ACHN (cell line): ENCODE data around the gene CRHBP.
A peak's percentile ranks its signal among the peaks of the same experiment; 100 is the strongest.

Experiments
- DNase-seq: peaks from one replicate; pipeline ENCODE4 v3.0.0-alpha.2; 2015
- in situ Hi-C: cut with HindIII; loops from 2 replicates; pipeline ENCODE4 v1.10.0; 2017; ENCODE audit warnings: low sequenced_read_pairs, low pct_ligation_motif_present, low pct_unique_long_range_greater_than_20kb

CRHBP gene

DNA sequence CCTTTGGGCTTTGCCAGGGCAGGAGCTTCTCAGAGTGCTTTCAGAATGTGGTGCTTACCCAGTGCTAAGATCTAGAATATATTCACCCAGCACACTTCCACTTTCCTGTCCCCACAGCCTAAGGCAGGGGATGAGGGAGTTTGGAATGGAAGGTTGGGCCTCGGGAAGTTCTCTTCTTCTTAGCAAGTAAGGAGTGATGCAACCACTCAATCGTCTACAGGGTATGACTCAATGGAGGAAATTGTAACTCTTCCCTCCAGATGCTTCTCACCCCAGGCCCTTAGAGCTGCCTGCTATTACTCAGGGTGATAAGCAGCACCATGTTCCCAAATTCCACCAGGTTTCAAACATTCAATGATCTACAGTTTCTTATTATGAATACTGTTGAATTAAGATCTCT lies 46.6 kb downstream of the CRHBP start:
- in situ Hi-C loops: no loop called here
- no peak for DNase-seq

DNA sequence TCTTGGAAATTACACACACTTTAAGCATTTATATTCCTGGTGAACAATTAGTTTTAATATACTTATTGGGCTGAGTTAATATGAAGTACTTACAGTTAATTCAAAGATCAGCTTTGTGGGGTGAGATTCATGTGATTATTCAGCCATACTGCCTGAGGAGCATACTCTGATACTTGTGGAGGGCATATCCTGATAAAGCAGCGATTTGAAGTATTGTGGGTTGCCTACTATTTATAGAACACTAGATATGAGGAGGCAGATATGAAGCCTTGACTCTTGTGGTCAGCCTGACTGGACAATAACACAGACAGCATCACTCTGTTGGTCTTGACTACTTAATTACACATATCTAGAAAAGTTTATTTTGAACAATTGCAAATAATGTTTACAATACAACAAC lies 50.4 kb downstream of the CRHBP start:
- no peak for DNase-seq
- in situ Hi-C loops: no loop called here

DNA sequence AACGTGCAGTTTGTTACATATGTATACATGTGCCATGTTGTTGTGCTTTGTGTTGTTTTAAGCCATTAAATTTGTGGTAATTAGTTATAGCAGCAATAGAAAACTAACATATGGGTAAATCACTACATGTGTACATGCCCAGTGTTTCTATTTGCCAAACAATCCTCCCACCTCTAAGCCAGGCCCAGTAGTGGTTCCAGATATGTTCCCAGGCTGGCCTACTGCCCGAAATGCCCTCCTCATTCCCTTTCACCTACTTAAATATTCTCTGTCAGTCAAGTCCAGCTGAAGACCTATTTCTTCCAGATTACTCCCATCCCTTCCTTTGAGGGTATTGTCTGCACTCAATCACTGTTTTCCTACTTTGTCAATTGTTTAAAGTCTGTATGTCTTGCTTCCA lies 53.3 kb downstream of the CRHBP start:
- in situ Hi-C loops: no loop called here
- no peak for DNase-seq

DNA sequence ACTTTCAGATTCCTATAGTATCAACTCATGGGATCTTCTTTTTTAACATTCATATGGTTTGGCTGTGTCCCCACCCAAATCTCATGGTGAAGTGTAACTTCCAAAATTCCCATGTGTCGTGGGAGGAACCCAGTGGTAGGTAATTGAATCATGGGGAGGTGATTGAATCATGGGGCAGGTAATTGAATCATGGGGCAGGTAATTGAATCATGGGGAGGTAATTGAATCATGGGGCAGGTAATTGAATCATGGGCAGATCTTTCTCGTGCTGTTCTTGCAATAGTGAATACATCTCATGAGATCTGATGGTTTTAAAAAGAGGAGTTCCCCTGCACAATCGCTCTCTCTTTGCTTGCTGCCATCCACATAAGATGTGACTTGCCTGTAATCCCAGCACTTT lies 55.6 kb downstream of the CRHBP start:
- no peak for DNase-seq

DNA sequence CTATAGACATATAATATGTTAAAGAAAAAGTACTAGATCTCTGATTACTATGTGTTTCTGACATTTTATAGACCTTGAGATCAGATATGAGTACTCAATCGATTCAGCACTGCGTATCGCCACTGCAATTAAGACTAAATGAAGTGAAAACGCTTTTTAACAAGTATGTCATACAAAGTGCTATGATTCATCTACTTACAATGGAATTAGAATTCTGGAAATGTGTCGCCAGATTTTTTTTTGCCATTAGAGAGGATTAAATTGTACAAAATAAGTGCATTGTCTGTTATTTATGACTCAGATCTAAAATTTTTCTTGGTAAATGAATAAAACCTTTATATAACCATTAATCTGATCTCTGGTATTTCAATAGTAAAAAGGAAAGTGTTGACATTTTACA lies 57.4 kb downstream of the CRHBP start:
- DNase-seq: no peak
- in situ Hi-C loops: no loop called here

More for the DNA sequence above, 55.6 kb downstream of the CRHBP start:
- in situ Hi-C loops: no loop called here

DNA sequence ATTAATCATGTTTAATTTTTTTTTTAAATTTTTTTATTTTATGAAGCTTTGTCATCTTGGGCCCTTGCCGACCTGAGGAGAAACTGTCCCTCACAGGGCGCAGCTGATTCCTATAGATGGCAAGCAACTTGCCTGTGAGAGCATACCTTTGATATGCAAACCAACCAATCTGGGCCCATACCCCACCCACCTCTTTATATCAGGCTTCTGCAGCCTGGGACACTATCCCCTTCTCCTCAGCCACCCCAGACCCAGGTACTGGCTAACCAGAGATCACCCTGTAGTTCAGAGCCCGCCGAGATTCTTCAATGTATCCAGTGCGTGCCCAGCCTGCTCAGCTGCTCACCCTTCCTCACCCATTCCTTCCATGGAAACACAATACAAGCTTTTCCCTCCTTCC lies 58.7 kb downstream of the CRHBP start:
- no peak for DNase-seq
- in situ Hi-C loops: no loop called here

DNA sequence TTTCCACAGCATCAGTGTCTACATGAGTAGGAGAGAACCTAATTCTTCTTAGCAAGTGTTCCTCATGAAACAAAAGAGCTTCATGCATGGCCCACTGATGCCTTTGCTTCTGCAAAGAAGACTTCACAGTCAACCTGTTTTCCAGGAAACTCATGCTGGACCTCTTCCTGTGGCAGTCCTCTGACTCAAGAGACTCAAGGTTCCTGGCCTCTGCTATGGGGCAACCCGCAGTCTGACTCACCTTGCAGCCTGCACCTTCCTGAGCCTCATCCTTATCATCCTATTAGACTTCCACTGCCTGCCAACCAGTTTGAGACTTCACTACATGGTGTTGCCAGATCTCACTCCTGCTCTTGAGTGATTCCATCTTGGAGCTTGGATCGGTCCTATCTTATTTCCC lies 59.8 kb downstream of the CRHBP start:
- in situ Hi-C loops: no loop called here
- DNase-seq: no peak

DNA sequence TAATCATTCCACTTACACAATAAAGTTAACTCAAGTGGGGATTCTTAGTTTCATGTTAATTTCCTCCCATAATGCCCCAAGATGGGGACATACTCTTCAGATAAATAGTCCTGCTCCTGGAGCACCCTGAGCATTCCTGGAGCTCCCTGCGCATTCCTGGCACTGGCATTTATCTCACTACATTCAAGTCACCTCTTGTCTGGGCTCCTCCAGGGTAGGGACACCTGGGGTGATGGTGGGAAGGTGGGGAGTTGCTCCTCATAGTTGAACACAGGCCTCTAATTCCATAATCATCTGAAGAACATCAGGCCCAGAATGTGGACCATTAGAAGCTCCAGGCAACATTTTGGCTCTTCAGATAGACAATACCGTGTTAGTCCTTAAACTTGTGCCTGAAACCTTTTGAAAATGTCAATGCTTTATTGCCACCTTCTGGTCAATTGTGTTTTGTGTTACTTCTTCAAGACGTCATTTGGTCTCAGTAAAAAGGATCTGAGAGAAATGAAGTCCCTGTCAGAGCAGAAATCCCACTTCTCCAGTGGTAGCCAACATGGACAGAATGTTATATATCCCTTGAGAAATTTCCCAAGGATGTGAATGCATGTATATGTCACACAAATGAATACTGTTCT lies 63.2 kb downstream of the CRHBP start:
- DNase-seq: peak; percentile 52
- in situ Hi-C loops: no loop called here

DNA sequence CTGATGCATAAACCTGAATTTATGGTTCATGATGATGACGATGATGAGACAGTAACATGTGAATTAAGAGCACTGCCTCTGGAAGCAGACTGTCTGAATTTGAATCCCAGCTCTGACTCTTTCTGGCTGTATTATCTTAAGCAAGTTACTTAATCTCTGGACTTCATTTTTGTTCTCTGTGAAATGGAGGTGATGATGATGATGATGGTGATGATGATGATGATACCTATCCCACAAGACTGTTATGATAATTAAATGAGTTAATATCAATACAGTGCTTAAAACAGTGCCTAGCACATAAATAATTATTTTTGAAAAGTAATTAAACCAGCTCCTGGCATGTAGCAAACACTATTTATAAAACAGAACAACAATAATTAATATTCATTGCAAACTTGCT lies 64.1 kb downstream of the CRHBP start:
- DNase-seq: no peak
- in situ Hi-C loops: no loop called here

DNA sequence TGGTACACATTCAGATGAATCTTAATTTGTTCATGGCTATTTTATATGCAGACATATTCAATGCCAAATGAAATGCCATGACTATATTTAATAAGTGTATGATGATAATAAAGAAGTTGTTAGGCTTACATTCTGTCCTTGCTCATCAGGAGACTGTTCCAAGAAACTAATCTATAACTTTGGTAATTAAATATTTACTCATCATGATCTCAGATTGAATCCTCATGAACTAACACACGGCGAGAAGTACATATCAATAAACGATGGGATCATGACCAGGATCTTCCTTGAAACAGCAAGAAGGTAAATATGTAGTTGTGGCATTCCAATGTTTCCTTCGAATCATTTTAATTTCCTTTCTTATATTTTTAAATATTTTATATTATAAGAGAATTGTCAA lies 64.8 kb downstream of the CRHBP start:
- in situ Hi-C loops: no loop called here
- DNase-seq: no peak
